ENCODE data around the gene UBAC1. TPM values are rescaled to one million over a fixed set of nuclear protein-coding genes. Genes with fewer than 3 reads are reported as not detected.
"Not testable (repeated sequence)": the region's sequence is repeated elsewhere in the genome, so short reads cannot be mapped to it uniquely, and the experiment has no call there.

UBAC1 gene
- total RNA-seq, 1 donor from 2014 or later: 51.9 TPM

GRCh38 chr9:135921749-135922310, 39.3 kb downstream of the UBAC1 start:
- Mint-ChIP-seq H3K27me3 (ENCODE audit: low read depth) (no peaks in the 10 kb centered on the region), H3K9me3 (peaks cover 13% of the 10 kb centered on the region), H3K27ac (ENCODE audit: unreplicated experiment) (no peak overlapping the region), H3K4me1 (no peaks in the 10 kb centered on the region), H3K4me3 (no peak overlapping the region), H3K36me3 (ENCODE audit: low read depth) (peaks cover 22% of the 10 kb centered on the region)
- DNase-seq (ENCODE audit: low read depth, low spot score): no peak
- TF ChIP-seq, protein P1, sequence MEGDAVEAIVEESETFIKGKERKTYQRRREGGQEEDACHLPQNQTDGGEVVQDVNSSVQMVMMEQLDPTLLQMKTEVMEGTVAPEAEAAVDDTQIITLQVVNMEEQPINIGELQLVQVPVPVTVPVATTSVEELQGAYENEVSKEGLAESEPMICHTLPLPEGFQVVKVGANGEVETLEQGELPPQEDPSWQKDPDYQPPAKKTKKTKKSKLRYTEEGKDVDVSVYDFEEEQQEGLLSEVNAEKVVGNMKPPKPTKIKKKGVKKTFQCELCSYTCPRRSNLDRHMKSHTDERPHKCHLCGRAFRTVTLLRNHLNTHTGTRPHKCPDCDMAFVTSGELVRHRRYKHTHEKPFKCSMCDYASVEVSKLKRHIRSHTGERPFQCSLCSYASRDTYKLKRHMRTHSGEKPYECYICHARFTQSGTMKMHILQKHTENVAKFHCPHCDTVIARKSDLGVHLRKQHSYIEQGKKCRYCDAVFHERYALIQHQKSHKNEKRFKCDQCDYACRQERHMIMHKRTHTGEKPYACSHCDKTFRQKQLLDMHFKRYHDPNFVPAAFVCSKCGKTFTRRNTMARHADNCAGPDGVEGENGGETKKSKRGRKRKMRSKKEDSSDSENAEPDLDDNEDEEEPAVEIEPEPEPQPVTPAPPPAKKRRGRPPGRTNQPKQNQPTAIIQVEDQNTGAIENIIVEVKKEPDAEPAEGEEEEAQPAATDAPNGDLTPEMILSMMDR (conservative IDR thresholded peaks at IDR 0.05): no peak

- Mint-ChIP-seq H3K27ac (ENCODE audit: unreplicated experiment) (no peak overlapping the region), H3K36me3 (ENCODE audit: low read depth) (peaks cover 30% of the 10 kb centered on the region), H3K9me3 (peaks cover 18% of the 10 kb centered on the region), H3K4me3 (no peak overlapping the region), H3K4me1 (no peaks in the 10 kb centered on the region), H3K27me3 (ENCODE audit: low read depth) (no peaks in the 10 kb centered on the region)
- DNase-seq (ENCODE audit: low read depth, low spot score): no peak
- TF ChIP-seq, protein P1 (conservative IDR thresholded peaks at IDR 0.05): no peak
Observed at GRCh38 chr9:135920973-135921585, 40.1 kb downstream of the UBAC1 start.

DNA sequence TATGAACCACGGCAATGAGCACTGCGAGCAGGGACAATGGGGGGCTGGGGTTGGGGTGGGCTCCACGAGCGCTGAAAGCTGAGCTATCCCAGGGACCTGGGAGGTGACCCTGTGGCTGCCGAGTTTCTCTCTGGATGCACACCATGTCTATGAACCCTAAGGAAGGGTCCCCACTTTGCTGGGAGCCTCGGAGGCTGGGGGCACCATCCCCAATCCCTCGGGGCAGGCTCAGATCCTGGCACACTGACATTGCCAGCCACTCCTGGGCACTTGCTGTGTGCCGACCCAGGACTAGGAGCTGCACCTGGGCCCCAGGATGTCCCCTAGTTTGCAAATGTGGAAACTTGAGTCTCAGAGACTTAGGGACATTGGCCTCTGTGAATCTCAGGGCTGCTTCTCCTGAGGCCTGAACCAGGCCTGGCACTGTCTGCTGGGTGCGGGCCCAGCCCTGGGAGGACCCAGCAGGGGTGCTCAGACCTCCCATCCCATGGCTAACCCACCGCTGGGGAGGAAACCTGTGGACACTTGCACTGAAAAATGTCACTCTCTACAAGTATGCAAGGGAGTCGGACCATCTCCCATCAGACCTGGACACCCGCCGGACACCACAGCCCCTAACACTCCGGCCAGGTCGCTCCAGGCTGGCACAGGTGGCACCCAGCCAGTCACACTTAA, 40.8 kb downstream of the UBAC1 start:
- H3K4me3 Mint-ChIP-seq: no peak overlapping the region
- H3K36me3 Mint-ChIP-seq (ENCODE audit: low read depth): peaks cover 37% of the 10 kb centered on the region
- DNase-seq (ENCODE audit: low read depth, low spot score): no peak
- no peaks in the 10 kb centered on the region for H3K4me1 Mint-ChIP-seq
- H3K27ac Mint-ChIP-seq (ENCODE audit: unreplicated experiment): no peak overlapping the region
- H3K27me3 Mint-ChIP-seq (ENCODE audit: low read depth): no peaks in the 10 kb centered on the region
- peaks cover 22% of the 10 kb centered on the region for H3K9me3 Mint-ChIP-seq
- TF ChIP-seq, protein P1 (conservative IDR thresholded peaks at IDR 0.05): no peak

DNA sequence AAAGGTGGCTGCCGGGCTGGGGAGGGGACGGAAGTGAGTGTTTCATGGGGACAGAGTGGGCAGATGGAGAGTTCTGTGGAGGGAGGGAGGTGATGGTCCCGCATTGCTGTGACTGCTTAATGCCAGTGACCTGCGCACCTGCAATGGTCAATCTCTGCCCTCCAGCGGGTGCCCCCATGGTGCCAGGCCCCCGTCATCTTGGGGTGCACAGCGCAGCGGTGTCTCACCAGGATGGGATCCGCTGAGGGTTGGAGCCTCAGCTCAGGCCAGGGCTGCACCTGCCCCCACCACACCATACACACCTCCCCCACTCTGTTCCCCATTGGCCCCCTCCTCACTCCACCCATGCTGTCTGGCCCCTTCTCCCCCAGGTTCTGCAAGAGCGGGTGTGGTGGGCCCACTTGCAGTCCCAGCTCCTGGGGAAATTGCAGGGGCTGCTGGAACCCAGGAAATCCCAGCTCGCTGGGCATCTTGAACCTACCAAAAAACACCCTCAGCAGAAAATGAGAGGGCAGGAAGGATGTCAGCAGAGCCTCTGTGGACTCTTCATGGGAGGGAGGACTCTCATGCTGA, 41.8 kb downstream of the UBAC1 start:
- Mint-ChIP-seq H3K4me1 (no peaks in the 10 kb centered on the region), H3K27me3 (ENCODE audit: low read depth) (no peaks in the 10 kb centered on the region), H3K4me3 (peak overlapping the region; percentile 16), H3K9me3 (peaks cover 22% of the 10 kb centered on the region), H3K36me3 (ENCODE audit: low read depth) (peaks cover 43% of the 10 kb centered on the region), H3K27ac (ENCODE audit: unreplicated experiment) (no peak overlapping the region)
- TF ChIP-seq, protein P1 (conservative IDR thresholded peaks at IDR 0.05): no peak
- DNase-seq (ENCODE audit: low read depth, low spot score): no peak

DNA sequence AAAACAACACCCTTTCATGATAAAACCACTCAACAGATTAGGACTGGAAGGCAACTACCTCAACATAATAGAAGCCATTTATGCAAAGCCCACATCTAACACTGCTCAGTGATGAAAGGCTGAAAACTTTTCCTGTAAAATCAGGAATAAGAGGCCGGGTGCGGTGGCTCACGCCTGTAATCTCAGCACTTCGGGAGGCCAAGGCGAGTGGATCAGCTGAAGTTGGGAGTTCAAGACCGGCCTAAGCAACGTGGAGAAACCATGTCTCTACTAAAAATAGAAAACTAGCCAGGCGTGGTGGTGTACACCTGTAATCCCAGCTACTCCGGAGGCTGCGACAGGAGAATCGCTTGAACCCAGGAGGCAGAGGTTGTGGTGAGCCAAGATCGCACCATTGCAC, 44.9 kb downstream of the UBAC1 start:
- DNase-seq (ENCODE audit: low read depth, low spot score); H3K4me3 Mint-ChIP-seq; H3K27me3 Mint-ChIP-seq (ENCODE audit: low read depth); H3K27ac Mint-ChIP-seq (ENCODE audit: unreplicated experiment); H3K4me1 Mint-ChIP-seq: not testable (repeated sequence)
- peaks cover 26% of the 10 kb centered on the region for H3K9me3 Mint-ChIP-seq
- H3K36me3 Mint-ChIP-seq (ENCODE audit: low read depth): peaks cover 65% of the 10 kb centered on the region

GRCh38 chr9:135914921-135915320, 46.3 kb downstream of the UBAC1 start:
- Mint-ChIP-seq H3K27ac (ENCODE audit: unreplicated experiment) (no peak overlapping the region), H3K9me3 (peaks cover 26% of the 10 kb centered on the region), H3K27me3 (ENCODE audit: low read depth) (no peaks in the 10 kb centered on the region), H3K4me3 (no peak overlapping the region), H3K36me3 (ENCODE audit: low read depth) (peaks cover 78% of the 10 kb centered on the region), H3K4me1 (peaks cover 7% of the 10 kb centered on the region)
- TF ChIP-seq, protein P1 (conservative IDR thresholded peaks at IDR 0.05): no peak
- no peak for DNase-seq (ENCODE audit: low read depth, low spot score)

GRCh38 chr9:135911233-135911632, 49.9 kb downstream of the UBAC1 start:
- H3K27me3 Mint-ChIP-seq (ENCODE audit: low read depth); DNase-seq (ENCODE audit: low read depth, low spot score); H3K4me3 Mint-ChIP-seq; H3K27ac Mint-ChIP-seq (ENCODE audit: unreplicated experiment): not testable (repeated sequence)
- Mint-ChIP-seq H3K36me3 (ENCODE audit: low read depth) (peaks cover 60% of the 10 kb centered on the region), H3K9me3 (peaks cover 14% of the 10 kb centered on the region), H3K4me1 (peaks cover 21% of the 10 kb centered on the region)

Data from neural crest cell (in vitro differentiated cells).